NCI-H2081 (cell line): Measurements from ENCODE around the gene IKZF4.
"Not testable (repeated sequence)": the region's sequence is repeated elsewhere in the genome, so short reads cannot be mapped to it uniquely, and the experiment has no call there.

ENCODE experiments used
- DNase-seq, 2 experiments: peaks; one replicate each; lab custom pipeline; 2025; lab: John Stamatoyannopoulos, UW

Gene IKZF4

DNA sequence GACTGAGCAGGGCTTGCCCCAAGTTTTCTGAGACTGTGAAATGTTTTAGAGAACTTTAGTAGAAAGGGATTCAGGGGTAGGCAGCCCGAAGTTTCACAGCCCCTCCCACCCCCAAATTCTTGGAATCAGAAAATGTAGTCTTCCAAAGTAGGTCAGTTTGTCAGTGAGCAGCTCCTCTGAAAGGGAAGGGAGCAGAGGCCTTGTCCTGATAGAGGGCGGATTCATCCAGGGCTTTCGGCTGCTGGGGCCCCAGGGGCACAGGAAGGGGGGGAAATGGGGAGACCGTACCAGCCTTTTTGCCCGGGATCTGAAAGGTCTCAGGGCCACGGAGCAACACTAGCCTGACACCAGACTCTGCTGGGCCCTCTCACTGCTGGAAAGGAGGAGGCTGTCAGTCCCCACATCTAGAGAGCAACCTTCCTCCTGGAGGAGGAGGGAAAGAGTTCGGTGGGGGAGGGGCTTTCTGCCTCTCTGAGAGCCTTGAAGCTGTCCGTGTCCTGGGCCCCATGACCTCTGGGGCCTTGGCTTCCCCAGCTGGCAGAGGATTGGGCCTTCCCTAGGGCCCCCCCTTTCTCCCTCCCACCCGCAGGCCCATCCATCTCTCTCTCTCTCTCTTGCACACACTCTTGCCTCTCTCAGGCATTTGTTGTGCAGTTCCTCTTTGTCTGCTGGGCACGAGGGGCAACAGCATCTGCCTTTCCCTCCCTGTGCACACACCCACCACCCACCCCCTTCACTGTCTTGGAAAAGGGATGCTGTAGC is at the start of gene IKZF4:
IKZF4 (plus strand) TSS at position 621 of the 762 bp plus-strand sequence. CDS start 451 bp downstream, outside the sequence.
- no peak for DNase-seq

DNA sequence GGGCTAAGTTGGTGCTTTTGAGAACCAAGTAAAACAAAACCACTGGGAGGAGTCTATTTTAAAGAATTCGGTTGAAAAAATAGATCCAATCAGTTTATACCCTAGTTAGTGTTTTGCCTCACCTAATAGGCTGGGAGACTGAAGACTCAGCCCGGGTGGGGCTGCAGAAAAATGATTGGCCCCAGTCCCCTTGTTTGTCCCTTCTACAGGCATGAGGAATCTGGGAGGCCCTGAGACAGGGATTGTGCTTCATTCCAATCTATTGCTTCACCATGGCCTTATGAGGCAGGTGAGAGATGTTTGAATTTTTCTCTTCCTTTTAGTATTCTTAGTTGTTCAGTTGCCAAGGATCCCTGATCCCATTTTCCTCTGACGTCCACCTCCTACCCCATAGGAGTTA is 48.8 kb upstream of the IKZF4 start:
- no peak for DNase-seq

- DNase-seq: no peak
Measured at GRCh38 chr12:55972456-55972855, 48.4 kb upstream of the IKZF4 start.

DNA sequence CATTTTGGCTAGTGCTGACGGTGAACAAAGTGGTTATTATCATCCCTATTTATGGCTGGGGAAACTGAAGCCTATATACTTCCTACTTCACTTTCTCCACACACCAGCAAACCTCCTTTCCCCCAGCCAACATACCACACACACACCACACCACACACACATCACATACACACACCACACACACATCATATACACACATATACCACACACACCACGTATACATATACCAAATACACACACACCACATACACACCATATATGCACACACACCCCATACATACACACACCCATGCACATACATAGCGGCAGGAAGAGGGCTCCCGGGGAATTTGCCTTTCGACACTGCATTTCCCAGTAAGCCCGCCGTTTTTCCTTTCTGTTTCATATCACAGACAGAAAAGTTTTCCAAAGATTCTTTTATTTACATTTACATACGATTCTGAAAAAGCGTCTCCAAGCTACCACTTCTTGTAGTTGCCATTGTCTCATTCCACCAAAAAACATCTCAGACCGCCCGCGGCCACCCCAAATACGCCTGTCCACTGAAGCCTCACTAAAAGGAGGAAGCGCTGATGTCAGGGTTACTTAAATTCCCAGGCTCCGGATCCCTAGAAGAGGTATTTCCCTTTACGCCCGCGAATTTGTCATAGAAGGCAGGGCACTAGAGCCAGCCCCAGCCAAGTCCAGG is 47.8 kb upstream of the IKZF4 start:
- no peak for DNase-seq

DNA sequence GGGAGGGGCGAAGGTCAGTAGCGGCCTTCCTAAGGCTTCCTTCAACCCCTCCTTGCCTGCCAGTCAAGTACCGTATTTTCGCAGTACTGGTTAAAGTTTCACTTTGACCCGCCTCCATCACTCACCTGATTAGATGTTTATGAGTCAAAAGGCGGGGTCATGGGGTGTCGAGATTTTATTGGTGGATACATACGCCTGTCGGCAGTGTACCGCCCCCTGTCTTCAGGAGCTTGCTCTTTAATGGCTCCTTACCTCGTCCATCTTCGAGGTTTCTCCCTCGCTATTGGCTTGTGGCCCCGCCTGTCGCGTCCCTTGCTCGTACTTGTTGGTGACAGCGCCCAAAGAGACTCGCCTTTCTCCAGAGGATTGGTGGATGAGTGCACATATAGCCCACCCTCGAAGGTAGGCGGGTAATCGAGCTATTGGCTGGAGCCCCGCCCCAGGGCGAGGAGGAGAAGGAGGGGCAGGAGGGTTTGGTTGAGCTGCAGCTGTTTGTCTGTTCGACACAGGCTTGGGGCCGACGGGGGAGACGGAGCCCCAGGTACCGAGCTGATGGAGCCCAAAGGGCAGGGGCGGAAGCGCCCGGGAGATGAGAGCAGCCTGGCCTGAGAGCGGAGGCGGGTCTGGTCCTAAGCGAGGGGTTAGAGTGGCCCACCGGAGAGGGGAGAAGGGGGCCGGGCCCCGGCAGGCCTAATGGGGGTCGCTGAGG is 47.1 kb upstream of the IKZF4 start, which contains the start of gene RAB5B:
RAB5B (plus strand) TSS at position 480 of the 709 bp plus-strand sequence. CDS start 12,883 bp downstream, outside the sequence.
- peak; percentile 99 to 100 for DNase-seq

GRCh38 chr12:55974308-55974730 is 46.5 kb upstream of the IKZF4 start:
- peak; percentile 9 to 36 for DNase-seq

DNA sequence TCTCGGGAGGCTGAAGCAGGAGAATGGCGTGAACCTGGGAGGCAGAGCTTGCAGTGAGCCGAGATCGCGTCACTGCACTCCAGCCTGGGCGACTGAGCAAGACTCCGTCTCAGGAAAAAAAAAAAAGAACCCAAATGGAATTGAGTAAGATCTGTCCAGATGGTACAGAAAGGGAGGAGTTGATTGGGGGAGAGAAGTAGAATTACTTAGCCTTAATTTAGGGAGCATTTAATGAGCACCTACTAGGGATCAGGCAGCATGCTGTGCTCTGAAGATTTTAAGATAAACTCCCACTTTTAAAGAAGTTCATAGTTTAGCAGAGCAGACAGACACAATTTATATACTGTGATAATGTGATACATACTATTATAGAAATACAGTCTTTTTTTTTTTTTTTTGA is 42.5 kb upstream of the IKZF4 start:
- DNase-seq: no peak

DNA sequence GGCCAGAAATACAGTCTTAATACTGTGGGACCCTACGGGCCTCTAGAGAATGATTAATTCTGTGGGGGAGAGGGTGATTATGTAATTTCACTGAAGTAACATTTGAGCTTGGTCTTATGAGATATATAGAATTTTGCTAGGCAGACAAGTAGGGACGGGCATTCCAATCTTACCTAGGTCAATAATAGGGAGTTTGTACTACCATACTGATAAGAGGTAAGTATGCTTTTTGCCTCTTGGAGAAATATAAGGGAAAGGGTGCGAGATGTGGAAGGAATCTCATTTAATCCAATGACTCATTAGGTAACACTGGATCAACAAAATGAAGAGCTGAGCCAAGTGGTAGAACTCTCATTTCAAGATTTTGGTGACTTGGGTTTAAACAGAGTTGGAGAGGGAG is 41.8 kb upstream of the IKZF4 start:
- DNase-seq: no peak

DNA sequence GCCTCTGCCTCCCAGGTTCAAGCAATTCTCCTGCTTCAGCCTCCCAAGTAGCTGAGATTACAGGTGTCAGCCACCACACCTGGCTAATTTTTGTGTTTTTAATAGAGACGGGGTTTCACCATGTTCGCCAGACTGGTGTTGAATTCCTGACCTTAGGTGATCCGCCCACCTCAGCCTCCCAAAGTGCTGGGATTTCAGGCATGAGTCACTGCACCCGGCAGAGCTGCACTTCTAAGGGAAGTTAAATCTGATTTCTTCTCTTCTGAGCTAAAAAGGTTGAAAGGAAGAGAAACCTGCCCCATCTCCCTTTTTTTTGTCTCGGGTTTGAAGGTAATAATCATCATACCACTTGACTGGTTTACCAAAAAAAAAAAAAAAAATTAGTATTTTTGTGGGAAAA is 39.0 kb upstream of the IKZF4 start:
- DNase-seq: not testable (repeated sequence)

DNA sequence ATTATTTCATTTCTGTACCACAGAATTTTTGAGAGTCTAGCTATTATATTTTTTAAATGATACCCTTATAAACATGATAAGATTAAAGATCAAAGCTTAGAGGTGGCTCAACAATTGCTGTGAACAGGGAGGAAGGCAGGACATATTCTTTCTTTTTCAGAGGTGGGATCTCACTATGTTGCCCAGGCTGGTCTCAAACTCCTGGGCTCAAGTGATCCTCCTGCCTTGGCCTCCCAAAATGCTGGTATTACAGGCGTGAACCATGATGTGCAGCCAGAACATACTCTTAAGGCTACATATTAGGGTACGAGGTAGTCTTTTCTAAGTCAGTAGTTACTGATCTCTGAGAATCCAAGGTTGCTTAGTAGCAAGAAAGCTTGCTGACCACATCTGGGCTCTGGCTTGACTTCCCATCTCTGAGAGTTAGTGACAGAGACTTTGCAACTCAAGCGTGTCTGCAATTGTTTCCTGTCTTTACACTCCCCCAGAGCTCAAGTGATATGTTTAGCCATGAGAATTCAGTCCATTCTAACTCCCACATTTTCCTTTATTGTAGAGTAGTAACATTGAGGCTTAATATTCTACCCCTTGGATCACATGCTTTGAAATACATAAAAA is 38.4 kb upstream of the IKZF4 start:
- DNase-seq: no peak

- DNase-seq: no peak
Measured at GRCh38 chr12:55983232-55983842, 37.5 kb upstream of the IKZF4 start.

DNA sequence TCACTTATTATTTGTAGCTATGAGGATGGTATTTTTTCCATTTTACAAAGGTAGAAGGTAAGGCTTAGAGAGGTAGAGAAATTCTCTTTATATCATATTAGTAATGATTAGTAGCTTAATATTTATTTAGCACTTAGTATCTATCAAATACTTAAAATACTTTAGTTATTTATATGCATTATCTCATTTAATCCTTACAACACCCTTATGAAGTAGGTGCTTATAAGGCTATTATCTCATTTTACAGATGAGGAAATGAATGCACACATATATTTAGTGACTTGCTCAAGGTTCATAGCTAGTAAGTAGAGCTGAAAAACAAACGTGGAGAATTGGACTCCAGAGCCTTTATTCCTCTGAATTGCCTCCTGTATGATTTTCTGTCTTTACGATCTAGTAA is 36.0 kb upstream of the IKZF4 start:
- DNase-seq: no peak

- no peak for DNase-seq
Measured at GRCh38 chr12:55985341-55985740, 35.5 kb upstream of the IKZF4 start.

DNA sequence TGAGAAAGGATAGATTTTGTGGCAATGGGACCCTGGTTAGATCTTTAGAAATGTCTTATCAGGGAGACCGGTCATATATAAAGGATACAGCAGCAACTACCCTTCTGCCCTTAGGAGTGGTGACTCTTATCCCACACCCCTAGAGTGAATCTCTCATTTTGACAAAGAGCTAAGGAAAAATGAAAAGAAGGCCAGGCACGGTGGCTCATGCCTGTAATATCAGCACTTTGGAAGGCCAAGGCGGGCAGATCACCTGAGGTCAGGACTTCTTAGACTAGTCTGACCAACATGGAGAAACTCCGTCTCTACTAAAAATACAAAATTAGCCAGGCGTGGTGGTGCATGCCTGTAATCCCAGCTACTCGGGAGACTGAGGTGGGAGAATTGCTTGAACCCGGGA is 34.9 kb upstream of the IKZF4 start:
- DNase-seq: not testable (repeated sequence)

DNA sequence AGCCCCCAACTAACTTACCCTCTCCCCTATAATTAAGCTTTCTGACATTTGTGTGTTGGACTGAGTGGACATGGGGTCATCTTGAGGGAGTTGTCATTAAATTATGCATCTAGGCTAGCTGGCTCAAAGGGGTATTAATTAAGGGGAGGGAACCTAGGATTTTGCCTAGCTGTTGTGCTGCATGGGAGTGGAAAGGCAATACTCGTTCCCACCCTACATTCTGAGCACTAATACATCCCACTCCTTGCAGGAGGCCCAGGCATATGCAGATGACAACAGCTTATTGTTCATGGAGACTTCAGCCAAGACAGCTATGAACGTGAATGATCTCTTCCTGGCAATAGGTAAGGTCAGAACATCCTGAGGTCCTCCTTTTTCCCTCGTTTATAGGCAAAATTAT is 29.7 kb upstream of the IKZF4 start:
- no peak for DNase-seq

DNA sequence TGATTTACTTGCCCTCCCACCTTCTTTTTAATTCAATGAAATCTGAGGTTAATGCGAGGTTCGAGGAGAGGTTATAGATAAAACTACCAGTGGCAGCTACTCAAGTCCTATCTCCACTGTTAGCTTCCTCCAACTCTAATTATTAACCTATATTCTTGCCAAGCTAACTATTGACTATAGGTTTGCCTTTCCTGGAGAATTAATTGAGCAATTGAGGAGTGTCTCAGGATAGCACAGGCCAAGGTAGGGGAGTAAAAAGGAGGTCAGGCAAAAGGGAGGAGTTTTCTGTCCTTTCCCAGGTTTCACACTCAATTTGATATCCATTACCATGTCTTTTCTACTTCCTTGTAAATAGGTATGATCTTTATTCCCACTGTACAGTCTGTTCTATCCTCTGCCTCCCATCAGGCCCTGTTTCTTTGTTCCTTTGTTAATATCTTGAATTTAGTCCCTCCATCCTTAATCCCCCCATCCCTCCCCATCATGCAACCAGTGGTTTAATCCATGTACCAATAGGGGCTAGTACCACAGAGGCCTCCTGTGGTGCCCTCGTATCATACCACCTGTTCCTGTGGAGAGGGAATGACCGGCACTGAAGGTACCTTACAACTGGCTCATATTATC is 27.5 kb upstream of the IKZF4 start:
- DNase-seq: no peak

GRCh38 chr12:55995366-55995765 is 25.5 kb upstream of the IKZF4 start:
- no peak for DNase-seq

DNA sequence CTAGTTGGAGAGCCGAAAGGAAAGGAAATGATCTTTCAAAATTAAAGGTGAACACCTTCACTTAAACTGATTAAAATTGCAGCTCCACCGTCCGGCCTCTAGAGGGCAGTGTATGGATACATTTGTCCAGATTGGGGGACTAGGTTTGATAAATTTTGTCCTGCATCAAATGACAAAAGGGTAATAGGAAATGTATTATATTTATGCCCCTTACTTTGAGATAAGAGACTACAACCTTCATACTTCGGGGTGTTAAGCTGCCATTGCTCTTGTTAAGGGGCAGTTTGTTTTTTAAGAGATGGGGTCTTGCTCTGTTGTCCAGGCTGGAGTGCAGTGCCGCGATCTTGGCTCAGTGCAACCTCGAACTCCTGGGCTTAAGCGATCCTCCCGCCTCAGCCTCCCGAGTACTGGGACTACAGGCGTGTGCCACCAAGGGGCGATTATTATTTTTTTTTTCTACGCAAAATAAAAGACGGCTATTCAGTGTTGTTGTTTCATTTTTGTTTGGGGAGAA is 24.6 kb upstream of the IKZF4 start:
- peak; percentile 41 to 65 for DNase-seq

DNA sequence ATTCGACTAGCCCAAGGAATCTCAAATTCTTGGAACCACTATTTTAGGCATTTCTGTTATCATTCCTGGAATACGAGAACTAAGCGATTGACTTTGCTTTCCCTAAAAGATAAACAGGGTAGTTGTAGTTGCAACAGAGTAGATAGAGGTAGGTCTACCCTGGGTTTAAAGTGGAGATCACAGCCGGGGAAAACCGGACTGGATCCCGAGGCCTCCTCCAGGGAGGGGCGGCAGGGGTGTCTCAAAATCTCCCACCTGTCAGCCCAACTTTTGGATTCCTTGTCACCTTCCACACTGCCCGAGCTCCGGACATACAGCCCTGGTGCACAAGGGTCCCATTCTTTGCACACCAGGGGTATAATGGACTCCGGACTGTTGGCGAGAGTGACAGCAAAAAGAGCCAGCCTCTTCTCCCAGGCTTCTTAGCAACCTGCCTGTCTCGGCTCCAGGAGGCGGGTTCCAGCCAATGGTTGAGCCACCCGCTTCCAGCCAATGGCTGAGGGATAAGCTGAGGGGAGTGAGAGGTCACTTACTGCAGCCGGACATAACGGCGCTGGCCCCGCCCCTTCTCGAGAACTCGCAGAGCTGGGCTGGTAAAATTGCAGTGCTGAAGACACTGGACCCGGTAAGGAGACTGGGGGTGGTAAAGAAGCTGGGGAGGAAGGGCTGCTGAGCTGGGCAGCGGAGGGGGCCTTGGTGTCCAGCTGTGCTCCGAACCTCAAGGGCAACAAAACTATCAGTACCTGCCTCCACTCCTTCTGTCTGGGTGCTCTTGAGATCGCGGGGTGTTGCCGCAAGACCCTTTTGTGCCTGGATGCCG is 23.9 kb upstream of the IKZF4 start, which contains the start of gene SUOX:
SUOX (plus strand) TSS at position 562 of the 820 bp plus-strand sequence. CDS start 4,946 bp downstream, outside the sequence.
- DNase-seq: peak; percentile 87 to 93

GRCh38 chr12:55997535-55997859 is 23.3 kb upstream of the IKZF4 start:
- DNase-seq: no peak
